SK-N-SH (cell line): ENCODE results near the gene BCAM.
"Not testable (repeated sequence)": the region's sequence is repeated elsewhere in the genome, so short reads cannot be mapped to it uniquely, and the experiment has no call there.

Experiments used
- CHD2 ChIP-seq: fragments of 150-350 bp; IDR thresholded peaks from 2 replicates; pipeline ENCODE4 v1.6.1; 2018; ENCODE audit warnings: low read length; ENCODE audit not compliant: partially characterized antibody
- NRF1 ChIP-seq: IDR thresholded peaks from 2 replicates; pipeline ENCODE4 v1.6.1; 2012; ENCODE audit warnings: low read depth, mild to moderate bottlenecking, low read length
- POLR2AphosphoS5 ChIP-seq: IDR thresholded peaks from 2 replicates; pipeline ENCODE4 v1.6.1; 2012; ENCODE audit warnings: low read depth, low read length

- TF ChIP-seq NRF1, CHD2, POLR2AphosphoS5: not testable (repeated sequence)
These were observed 52.7 kb downstream of the BCAM start for GRCh38 chr19:44861576-44861975.
